Measurements from ENCODE around the gene OLIG1. TPM values are rescaled to one million over a fixed set of nuclear protein-coding genes. Genes with fewer than 3 reads are reported as not detected.

Gene OLIG1
- total RNA-seq, 1 donor from 2014 or later = 1.6 TPM

- no peak for TF ChIP-seq CTCF (IDR thresholded peaks at IDR 0.05)
- Histone ChIP-seq H3K4me3 (peak overlapping the region; percentile 41), H3K36me3 (no peaks in the 10 kb centered on the region), H3K27ac (no peak overlapping the region), H3K27me3 (peaks cover 75% of the 10 kb centered on the region), H3K4me1 (peaks cover 4% of the 10 kb centered on the region), H3K9me3 (no peaks in the 10 kb centered on the region)
- DNase-seq (no peak), ATAC-seq (peak; percentile 3)
- intact Hi-C loops (cut with DNase I) = no loop called here
Measured at GRCh38 chr21:33070998-33071769, 1.2 kb downstream of the OLIG1 start.

GRCh38 chr21:33071770-33072306, 1.9 kb downstream of the OLIG1 start:
- ATAC-seq (peak; percentile 5), DNase-seq (no peak)
- intact Hi-C loops (cut with DNase I) = no loop called here
- Histone ChIP-seq H3K27ac (no peak overlapping the region), H3K9me3 (no peaks in the 10 kb centered on the region), H3K36me3 (no peaks in the 10 kb centered on the region), H3K27me3 (peaks cover 68% of the 10 kb centered on the region), H3K4me3 (peak overlapping the region; percentile 41), H3K4me1 (peaks cover 4% of the 10 kb centered on the region)
- no peak for TF ChIP-seq CTCF (IDR thresholded peaks at IDR 0.05)

GRCh38 chr21:33073636-33074035, 3.7 kb downstream of the OLIG1 start:
- intact Hi-C loops (cut with DNase I) = no loop called here
- no peak for TF ChIP-seq CTCF (IDR thresholded peaks at IDR 0.05)

GRCh38 chr21:33075128-33075527, 5.2 kb downstream of the OLIG1 start:
- H3K27ac ChIP-seq = no peak overlapping the region

More at GRCh38 chr21:33073636-33074035, 3.7 kb downstream of the OLIG1 start:
- H3K36me3 ChIP-seq = no peaks in the 10 kb centered on the region
- H3K4me1 ChIP-seq = peaks cover 4% of the 10 kb centered on the region
- H3K27ac ChIP-seq = no peak overlapping the region
- no peak overlapping the region for H3K4me3 ChIP-seq
- no peaks in the 10 kb centered on the region for H3K9me3 ChIP-seq
- ATAC-seq = no peak
- DNase-seq = no peak
- H3K27me3 ChIP-seq = peaks cover 55% of the 10 kb centered on the region

GRCh38 chr21:33075596-33076195, 5.8 kb downstream of the OLIG1 start:
- no peaks in the 10 kb centered on the region for H3K9me3 ChIP-seq
- no peak overlapping the region for H3K4me3 ChIP-seq
- H3K36me3 ChIP-seq = no peaks in the 10 kb centered on the region
- peaks cover 4% of the 10 kb centered on the region for H3K4me1 ChIP-seq
- ATAC-seq (no peak), DNase-seq (no peak)
- peaks cover 36% of the 10 kb centered on the region for H3K27me3 ChIP-seq
- TF ChIP-seq CTCF (IDR thresholded peaks at IDR 0.05) = no peak
- no peak overlapping the region for H3K27ac ChIP-seq
- intact Hi-C loops (cut with DNase I) = no loop called here

More at GRCh38 chr21:33075128-33075527, 5.2 kb downstream of the OLIG1 start:
- no peak for TF ChIP-seq CTCF (IDR thresholded peaks at IDR 0.05)
- no peaks in the 10 kb centered on the region for H3K9me3 ChIP-seq
- DNase-seq (no peak), ATAC-seq (peak; percentile 50)
- H3K4me1 ChIP-seq = peaks cover 4% of the 10 kb centered on the region
- peaks cover 40% of the 10 kb centered on the region for H3K27me3 ChIP-seq
- H3K4me3 ChIP-seq = no peak overlapping the region
- intact Hi-C loops (cut with DNase I) = no loop called here
- H3K36me3 ChIP-seq = no peaks in the 10 kb centered on the region

All from upper lobe of right lung (tissue), 1 donor.